HG02884 (cell line): Measurements from ENCODE around the gene DNAAF1.

ENCODE experiments used
- ATAC-seq: cut with Tn5 transposase; IDR thresholded peaks from one replicate; pipeline ENCODE4 v1.9.1; 2021; ENCODE audit warnings: mild to moderate bottlenecking, moderate library complexity; ENCODE audit not compliant: unreplicated experiment

Gene DNAAF1

GRCh38 chr16:84159007-84159406 lies 13.9 kb downstream of the DNAAF1 start:
- no peak for ATAC-seq

- no peak for ATAC-seq
These were observed 14.7 kb downstream of the DNAAF1 start for GRCh38 chr16:84159800-84160199.

- no peak for ATAC-seq
These were observed 15.9 kb downstream of the DNAAF1 start for GRCh38 chr16:84161037-84161436.

GRCh38 chr16:84161801-84162200 lies 16.7 kb downstream of the DNAAF1 start:
- no peak for ATAC-seq

- ATAC-seq, result no peak
These were observed 20.6 kb downstream of the DNAAF1 start for GRCh38 chr16:84165746-84166145.

GRCh38 chr16:84166796-84167695 lies 21.9 kb downstream of the DNAAF1 start:
- no peak for ATAC-seq

GRCh38 chr16:84169765-84170310 lies 24.7 kb downstream of the DNAAF1 start:
- ATAC-seq, result no peak

- ATAC-seq, result no peak
These were observed 29.3 kb downstream of the DNAAF1 start for GRCh38 chr16:84174396-84174795.

GRCh38 chr16:84175350-84176081 lies 30.4 kb downstream of the DNAAF1 start:
- ATAC-seq, result peak; percentile 80

- ATAC-seq, result no peak
These were observed 31.3 kb downstream of the DNAAF1 start for GRCh38 chr16:84176192-84177053.

GRCh38 chr16:84177741-84178073 lies 32.6 kb downstream of the DNAAF1 start:
- ATAC-seq, result no peak

GRCh38 chr16:84178146-84178765 lies 33.1 kb downstream of the DNAAF1 start:
- no peak for ATAC-seq

GRCh38 chr16:84178892-84179611 lies 33.9 kb downstream of the DNAAF1 start:
- no peak for ATAC-seq

GRCh38 chr16:84179612-84180320 lies 34.7 kb downstream of the DNAAF1 start:
- no peak for ATAC-seq

GRCh38 chr16:84180519-84181140 lies 35.5 kb downstream of the DNAAF1 start:
- no peak for ATAC-seq

- no peak for ATAC-seq
These were observed 36.2 kb downstream of the DNAAF1 start for GRCh38 chr16:84181144-84181915.

- no peak for ATAC-seq
These were observed 37.0 kb downstream of the DNAAF1 start for GRCh38 chr16:84182104-84182503.
